Measurements from ENCODE around the gene ROBO3. TPM values are rescaled to one million over a fixed set of nuclear protein-coding genes. Genes with fewer than 3 reads are reported as not detected.
A peak's percentile ranks its signal among the peaks of the same experiment; 100 is the strongest.

The ROBO3 gene
- total and polyA plus RNA-seq, 2 experiments from 2014 or later = 12.1 TPM

GRCh38 chr11:124898263-124898680 lies 33.0 kb downstream of the ROBO3 start:
- peak overlapping the region; percentile 59 for H3K9ac ChIP-seq
- peak overlapping the region; percentile 73 for H3K4me2 ChIP-seq (ENCODE audit: unreplicated experiment)
- H3F3A ChIP-seq (ENCODE audit: insufficient read depth) = peaks cover 45% of the 10 kb centered on the region
- peak overlapping the region; percentile 87 for H3K27ac ChIP-seq
- H4K20me1 ChIP-seq (ENCODE audit: insufficient read depth) = no peaks in the 10 kb centered on the region
- no peaks in the 10 kb centered on the region for H3K79me2 ChIP-seq (ENCODE audit: insufficient read depth)
- H3K9me3 ChIP-seq (ENCODE audit: low read depth) = no peaks in the 10 kb centered on the region
- 2 to 6% methylated on average over 3 of the region's 3 CpGs for WGBS, 2 experiments (ENCODE audit: low coverage in 1 of 2, low lambda C conversion rate in 2 of 2, missing lambda C conversion rate in 2 of 2)
- peak; percentile 94 for DNase-seq
- no peaks in the 10 kb centered on the region for H3K27me3 ChIP-seq (replicated peaks; ENCODE audit: insufficient read depth)
- H3K36me3 ChIP-seq (ENCODE audit: low read depth) = no peaks in the 10 kb centered on the region
- H2AFZ ChIP-seq = peak overlapping the region; percentile 71
- TF ChIP-seq EZH2 (IDR thresholded peaks at IDR 0.05; ENCODE audit: insufficient read depth, poor library complexity, severe bottlenecking) (no peak), EZH2phosphoT487 (IDR thresholded peaks at IDR 0.05; ENCODE audit: insufficient read depth, low read depth) (no peak)
- H3K4me3 ChIP-seq = 0 out of 2 replicates have a peak overlapping the region, but pooled peaks have one; percentile 1
- no peaks in the 10 kb centered on the region; the same call in 1 of the 2 replicates for H3K9me2 ChIP-seq (ENCODE audit: insufficient read depth)
- in situ Hi-C loops (cut with MboI) = no loop called here
- peaks cover 48% of the 10 kb centered on the region for H3K4me1 ChIP-seq (ENCODE audit: insufficient read depth)

- H4K20me1 ChIP-seq (ENCODE audit: insufficient read depth) = no peaks in the 10 kb centered on the region
- peaks cover 48% of the 10 kb centered on the region for H3K4me1 ChIP-seq (ENCODE audit: insufficient read depth)
- peak overlapping the region; percentile 87 for H3K27ac ChIP-seq
- H3K4me3 ChIP-seq = peak overlapping the region; percentile 1; the same call in 1 of the 2 replicates
- H3K36me3 ChIP-seq (ENCODE audit: low read depth) = no peaks in the 10 kb centered on the region
- H3K9me3 ChIP-seq (ENCODE audit: low read depth) = no peaks in the 10 kb centered on the region
- H3K9me2 ChIP-seq (ENCODE audit: insufficient read depth) = no peaks in the 10 kb centered on the region; the same call in 1 of the 2 replicates
- H3K79me2 ChIP-seq (ENCODE audit: insufficient read depth) = no peaks in the 10 kb centered on the region
- H3K4me2 ChIP-seq (ENCODE audit: unreplicated experiment) = peak overlapping the region; percentile 73
- H3F3A ChIP-seq (ENCODE audit: insufficient read depth) = peaks cover 45% of the 10 kb centered on the region
- TF ChIP-seq EZH2 (IDR thresholded peaks at IDR 0.05; ENCODE audit: insufficient read depth, poor library complexity, severe bottlenecking) (no peak), EZH2phosphoT487 (IDR thresholded peaks at IDR 0.05; ENCODE audit: insufficient read depth, low read depth) (no peak)
- H3K27me3 ChIP-seq (replicated peaks; ENCODE audit: insufficient read depth) = no peaks in the 10 kb centered on the region
- WGBS, 2 experiments (ENCODE audit: low coverage in 1 of 2, low lambda C conversion rate in 2 of 2, missing lambda C conversion rate in 2 of 2) = 0 to 5% methylated on average over 5 of the region's 5 CpGs
- peak overlapping the region; percentile 59 for H3K9ac ChIP-seq
- in situ Hi-C loops (cut with MboI) = no loop called here
- peak; percentile 78 for DNase-seq
- peak overlapping the region; percentile 71 for H2AFZ ChIP-seq
These were observed 33.5 kb downstream of the ROBO3 start for GRCh38 chr11:124898711-124899110.

GRCh38 chr11:124899383-124900145 lies 34.3 kb downstream of the ROBO3 start:
- Histone ChIP-seq H3K9me2 (ENCODE audit: insufficient read depth) (no peaks in the 10 kb centered on the region; the same call in 1 of the 2 replicates), H3K79me2 (ENCODE audit: insufficient read depth) (no peaks in the 10 kb centered on the region), H3K4me2 (ENCODE audit: unreplicated experiment) (peak overlapping the region; percentile 73), H2AFZ (peak overlapping the region; percentile 71; the same call in 1 of the 2 replicates), H3K27me3 (replicated peaks; ENCODE audit: insufficient read depth) (no peaks in the 10 kb centered on the region), H3K9me3 (ENCODE audit: low read depth) (no peaks in the 10 kb centered on the region), H3F3A (ENCODE audit: insufficient read depth) (peaks cover 45% of the 10 kb centered on the region), H3K4me3 (no peak overlapping the region), H3K27ac (peak overlapping the region; percentile 87), H3K9ac (peak overlapping the region; percentile 59; the same call in 1 of the 2 replicates), H4K20me1 (ENCODE audit: insufficient read depth) (no peaks in the 10 kb centered on the region), H3K4me1 (ENCODE audit: insufficient read depth) (peaks cover 48% of the 10 kb centered on the region), H3K36me3 (ENCODE audit: low read depth) (no peaks in the 10 kb centered on the region)
- WGBS, 2 experiments (ENCODE audit: low coverage in 1 of 2, low lambda C conversion rate in 2 of 2, missing lambda C conversion rate in 2 of 2) = 77% methylated on average over 6 of the region's 6 CpGs
- no peak for DNase-seq
- in situ Hi-C loops (cut with MboI) = no loop called here
- no peak for TF ChIP-seq EZH2phosphoT487 (IDR thresholded peaks at IDR 0.05; ENCODE audit: insufficient read depth, low read depth)
- no peak for TF ChIP-seq EZH2 (IDR thresholded peaks at IDR 0.05; ENCODE audit: insufficient read depth, poor library complexity, severe bottlenecking)

- 2 to 8% methylated on average over 5 of the region's 5 CpGs for WGBS, 2 experiments (ENCODE audit: low coverage in 1 of 2, low lambda C conversion rate in 2 of 2, missing lambda C conversion rate in 2 of 2)
- H3K79me2 ChIP-seq (ENCODE audit: insufficient read depth) = no peaks in the 10 kb centered on the region
- H3K4me1 ChIP-seq (ENCODE audit: insufficient read depth) = peaks cover 48% of the 10 kb centered on the region
- H3K4me2 ChIP-seq (ENCODE audit: unreplicated experiment) = peak overlapping the region; percentile 63
- peak; percentile 96 for DNase-seq
- no peaks in the 10 kb centered on the region for H3K9me3 ChIP-seq (ENCODE audit: low read depth)
- in situ Hi-C loops (cut with MboI) = no loop called here
- peak overlapping the region; percentile 87 for H3K27ac ChIP-seq
- peak overlapping the region; percentile 69 for H3K9ac ChIP-seq
- H3F3A ChIP-seq (ENCODE audit: insufficient read depth) = peaks cover 45% of the 10 kb centered on the region
- H3K36me3 ChIP-seq (ENCODE audit: low read depth) = no peaks in the 10 kb centered on the region
- H4K20me1 ChIP-seq (ENCODE audit: insufficient read depth) = no peaks in the 10 kb centered on the region
- peak overlapping the region; percentile 49 for H3K4me3 ChIP-seq
- no peaks in the 10 kb centered on the region for H3K27me3 ChIP-seq (replicated peaks; ENCODE audit: insufficient read depth)
- H2AFZ ChIP-seq = peak overlapping the region; percentile 77
- TF ChIP-seq EZH2phosphoT487 (IDR thresholded peaks at IDR 0.05; ENCODE audit: insufficient read depth, low read depth) = no peak
- TF ChIP-seq EZH2 (IDR thresholded peaks at IDR 0.05; ENCODE audit: insufficient read depth, poor library complexity, severe bottlenecking) = no peak
- no peaks in the 10 kb centered on the region; the same call in 1 of the 2 replicates for H3K9me2 ChIP-seq (ENCODE audit: insufficient read depth)
These were observed 35.2 kb downstream of the ROBO3 start for GRCh38 chr11:124900464-124900863.

All from GM23248 (cell line).